CD4-positive, alpha-beta memory T cell (primary cell): ENCODE measurements around the gene AGBL4. TPM values are rescaled to one million over a fixed set of nuclear protein-coding genes. Genes with fewer than 3 reads are reported as not detected.
A peak's percentile ranks its signal among the peaks of the same experiment; 100 is the strongest.

Experiments used
- CTCF ChIA-PET: fragments of 350-600 bp; sonication (Branson Sonifier 250); formaldehyde crosslinking; loops from one replicate; lab custom pipeline; 2021; ENCODE audit warnings: inconsistent platforms; ENCODE audit not compliant: partially characterized antibody; lab: Charles Lee
- POLR2A ChIA-PET: fragments of 350-600 bp; sonication (Branson Sonifier 250); formaldehyde crosslinking; loops from one replicate; lab custom pipeline; 2021; ENCODE audit not compliant: partially characterized antibody; lab: Charles Lee
- DNase-seq, 5 donors: peaks; one replicate each; pipeline versions ENCODE4 v3.0.0 to v3.0.0-alpha.2; 2020 to 2022; ENCODE audit warnings: mixed read lengths in 1 of 5
- H3K27ac ChIP-seq: one replicate; pipeline ENCODE4 v1.7.0; 2013; ENCODE audit warnings: low read depth, low read length
- H3K27me3 ChIP-seq: 2 replicates; pipeline ENCODE4 v1.7.0; 2013; ENCODE audit warnings: mild to moderate bottlenecking, low read length, moderate library complexity; ENCODE audit not compliant: insufficient read depth
- H3K36me3 ChIP-seq: 2 replicates; pipeline ENCODE4 v1.7.0; 2013; ENCODE audit warnings: mild to moderate bottlenecking, low read length, moderate library complexity; ENCODE audit not compliant: insufficient read depth
- H3K4me1 ChIP-seq: 2 replicates; pipeline ENCODE4 v1.7.0; 2013; ENCODE audit warnings: mild to moderate bottlenecking, low read length, moderate library complexity; ENCODE audit not compliant: insufficient read depth
- H3K4me3 ChIP-seq, 2 donors: one replicate each; pipeline ENCODE4 v1.7.0; 2013; ENCODE audit warnings: low read length in 2 of 2, mild to moderate bottlenecking in 1 of 2
- H3K9me3 ChIP-seq, 2 donors: one replicate each; pipeline ENCODE4 v1.7.0; 2013; ENCODE audit warnings: low read length in 2 of 2, control low read depth in 1 of 2; ENCODE audit not compliant: control insufficient read depth in 1 of 2
- H3K27ac Mint-ChIP-seq, 7 donors: one replicate each; pipeline ENCODE4 v1.8.0; 2020 to 2021; ENCODE audit warnings: mixed read lengths in 7 of 7, mild to moderate bottlenecking in 6 of 7, inconsistent platforms in 3 of 7, moderate library complexity in 3 of 7
- H3K27me3 Mint-ChIP-seq, 2 donors: one replicate each; pipeline ENCODE4 v1.8.0; 2020 to 2021; ENCODE audit warnings: mixed read lengths in 2 of 2
- H3K36me3 Mint-ChIP-seq, 2 donors: one replicate each; pipeline ENCODE4 v1.8.0; 2020 to 2021; ENCODE audit warnings: mixed read lengths in 2 of 2, inconsistent platforms in 1 of 2, mild to moderate bottlenecking in 1 of 2
- H3K4me1 Mint-ChIP-seq, 4 donors: one replicate each; pipeline ENCODE4 v1.8.0; 2020 to 2021; ENCODE audit warnings: mixed read lengths in 4 of 4, mild to moderate bottlenecking in 1 of 4
- H3K4me3 Mint-ChIP-seq, 8 donors: one replicate each; pipeline ENCODE4 v1.8.0; 2020 to 2021; ENCODE audit warnings: mixed read lengths in 8 of 8, mild to moderate bottlenecking in 7 of 8, moderate library complexity in 6 of 8, inconsistent platforms in 3 of 8
- H3K9me3 Mint-ChIP-seq, 8 donors: one replicate each; pipeline ENCODE4 v1.8.0; 2020 to 2021; ENCODE audit warnings: mixed read lengths in 8 of 8, mild to moderate bottlenecking in 5 of 8, inconsistent platforms in 3 of 8, moderate library complexity in 1 of 8
- intact Hi-C: fragments of 100-400 bp; cut with micrococcal nuclease; formaldehyde crosslinking; loops from one replicate; pipeline ENCODE4 v1.15.1; 2023
- polyA plus RNA-seq, 2 donors: library from polyadenylated mRNA; unstranded; fragments of 300-500 nt; fragmentation: Illumina TruSeq; gene quantifications; one replicate each; pipeline ENCODE4 v1.2.3, GENCODE V29; 2021
- total RNA-seq, 2 experiments: library from RNA; stranded (reverse); gene quantifications; one replicate each; pipeline ENCODE4 v1.2.3, GENCODE V29; 2021

The AGBL4 gene
- total and polyA plus RNA-seq, 4 experiments from 2014 or later: not detected

DNA sequence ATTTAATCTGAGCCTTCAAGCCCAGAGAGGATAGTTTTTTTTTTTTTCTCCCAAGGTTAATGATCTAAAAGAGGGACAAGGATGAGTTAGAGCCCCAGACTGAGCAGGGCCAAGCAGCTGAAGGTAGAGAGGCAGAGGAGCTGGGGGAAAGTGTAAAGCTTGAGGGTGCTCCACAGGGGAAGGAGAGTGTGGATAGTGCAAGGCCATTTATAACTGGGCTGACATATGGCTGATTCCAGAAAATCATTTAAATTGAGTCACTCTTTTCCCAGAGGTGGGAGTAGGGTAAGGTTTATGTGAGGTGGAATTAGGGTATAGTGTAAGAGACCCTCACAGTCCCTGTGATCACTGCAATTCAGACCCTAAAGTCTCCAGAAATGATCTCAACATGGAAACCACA lies 1302.8 kb downstream of the AGBL4 start:
- H3K27ac ChIP-seq: no peak overlapping the region
- Mint-ChIP-seq H3K9me3 (no peaks in the 10 kb centered on the region), H3K4me3 (no peak overlapping the region), H3K4me1 (no peaks in the 10 kb centered on the region), H3K36me3 (no peaks in the 10 kb centered on the region), H3K27ac (no peak overlapping the region), H3K27me3 (peaks cover 0 to 2% of the 10 kb centered on the region in 2 donors)
- intact Hi-C loops: no loop called here
- no peaks in the 10 kb centered on the region for H3K36me3 ChIP-seq
- H3K9me3 ChIP-seq: no peaks in the 10 kb centered on the region
- no peak for DNase-seq
- H3K4me3 ChIP-seq: no peak overlapping the region
- no peaks in the 10 kb centered on the region for H3K4me1 ChIP-seq
- no peaks in the 10 kb centered on the region for H3K27me3 ChIP-seq
- ChIA-PET POLR2A (no interaction called here), CTCF (no interaction called here)

DNA sequence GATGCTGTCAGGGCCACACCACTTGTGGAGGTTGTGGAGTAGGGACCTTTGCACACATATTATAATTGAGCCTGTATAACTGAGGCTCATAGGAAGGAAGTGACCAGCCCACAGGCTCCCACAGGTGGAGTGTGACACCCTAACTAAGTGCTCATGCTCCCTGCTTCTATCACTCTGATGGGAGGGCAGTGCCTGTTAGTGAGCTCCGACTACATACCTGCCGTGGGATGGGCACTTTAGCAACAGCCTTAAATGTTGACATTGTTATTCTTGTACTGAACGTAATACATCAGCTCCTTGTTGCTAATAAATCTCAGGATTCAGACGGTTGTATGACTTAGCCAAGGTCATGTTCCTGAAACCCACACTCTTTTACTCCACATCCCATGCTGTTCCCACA lies 1305.0 kb downstream of the AGBL4 start:
- ChIA-PET POLR2A (no interaction called here), CTCF (no interaction called here)
- Mint-ChIP-seq H3K36me3 (no peaks in the 10 kb centered on the region), H3K9me3 (no peaks in the 10 kb centered on the region), H3K4me3 (no peak overlapping the region), H3K27ac (no peak overlapping the region), H3K4me1 (no peaks in the 10 kb centered on the region), H3K27me3 (peaks cover 0 to 4% of the 10 kb centered on the region in 2 donors)
- H3K9me3 ChIP-seq: no peaks in the 10 kb centered on the region
- no peaks in the 10 kb centered on the region for H3K4me1 ChIP-seq
- no peak overlapping the region for H3K27ac ChIP-seq
- DNase-seq: no peak
- intact Hi-C loops: no loop called here
- no peak overlapping the region for H3K4me3 ChIP-seq
- H3K36me3 ChIP-seq: no peaks in the 10 kb centered on the region
- no peaks in the 10 kb centered on the region for H3K27me3 ChIP-seq

GRCh38 chr1:48718116-48718630 lies 1305.6 kb downstream of the AGBL4 start:
- Mint-ChIP-seq H3K4me1 (no peaks in the 10 kb centered on the region), H3K27me3 (peaks cover 0 to 4% of the 10 kb centered on the region in 2 donors), H3K27ac (no peak overlapping the region), H3K4me3 (no peak overlapping the region), H3K36me3 (no peaks in the 10 kb centered on the region), H3K9me3 (no peaks in the 10 kb centered on the region)
- Histone ChIP-seq H3K27me3 (no peaks in the 10 kb centered on the region), H3K36me3 (no peaks in the 10 kb centered on the region), H3K4me3 (no peak overlapping the region), H3K27ac (no peak overlapping the region), H3K9me3 (no peaks in the 10 kb centered on the region), H3K4me1 (no peaks in the 10 kb centered on the region)
- intact Hi-C loops: no loop called here
- DNase-seq: no peak
- POLR2A ChIA-PET: no interaction called here
- CTCF ChIA-PET: no interaction called here

GRCh38 chr1:48717082-48717481 lies 1306.7 kb downstream of the AGBL4 start:
- no peak overlapping the region for H3K27ac Mint-ChIP-seq
- POLR2A ChIA-PET: no interaction called here
- no peaks in the 10 kb centered on the region for H3K9me3 ChIP-seq
- DNase-seq: no peak
- no peaks in the 10 kb centered on the region for H3K36me3 Mint-ChIP-seq
- H3K4me3 ChIP-seq: no peak overlapping the region
- H3K4me1 Mint-ChIP-seq: no peaks in the 10 kb centered on the region
- no peaks in the 10 kb centered on the region for H3K36me3 ChIP-seq
- H3K27me3 Mint-ChIP-seq: peaks cover 0 to 4% of the 10 kb centered on the region in 2 donors
- H3K9me3 Mint-ChIP-seq: no peaks in the 10 kb centered on the region
- H3K4me1 ChIP-seq: no peaks in the 10 kb centered on the region
- CTCF ChIA-PET: no interaction called here
- H3K27me3 ChIP-seq: no peaks in the 10 kb centered on the region
- intact Hi-C loops: no loop called here
- no peak overlapping the region for H3K4me3 Mint-ChIP-seq
- no peak overlapping the region for H3K27ac ChIP-seq

GRCh38 chr1:48715921-48716320 lies 1307.8 kb downstream of the AGBL4 start:
- no peaks in the 10 kb centered on the region for H3K9me3 Mint-ChIP-seq
- intact Hi-C loops: no loop called here
- CTCF ChIA-PET: no interaction called here

GRCh38 chr1:48710915-48711314 lies 1312.8 kb downstream of the AGBL4 start:
- Mint-ChIP-seq H3K36me3 (no peaks in the 10 kb centered on the region), H3K27me3 (peaks cover 0 to 3% of the 10 kb centered on the region in 2 donors), H3K4me3 (no peak overlapping the region), H3K9me3 (no peaks in the 10 kb centered on the region), H3K27ac (peak overlapping the region in 1 of 7 donors; percentile 12), H3K4me1 (no peaks in the 10 kb centered on the region)
- H3K27me3 ChIP-seq: no peaks in the 10 kb centered on the region
- H3K4me3 ChIP-seq: no peak overlapping the region
- POLR2A ChIA-PET: no interaction called here
- no peaks in the 10 kb centered on the region for H3K4me1 ChIP-seq
- H3K27ac ChIP-seq: no peak overlapping the region
- no peak for DNase-seq
- CTCF ChIA-PET: interaction anchor here (1.4 to 1.6 kb wide), 2 partner anchors 9 to 12 kb away, joined by 3 to 4 read pairs; no protein-coding TSS in a partner anchor
- intact Hi-C loops: no loop called here
- H3K36me3 ChIP-seq: no peaks in the 10 kb centered on the region
- H3K9me3 ChIP-seq: no peaks in the 10 kb centered on the region

More at GRCh38 chr1:48715921-48716320, 1307.8 kb downstream of the AGBL4 start:
- Mint-ChIP-seq H3K36me3 (no peaks in the 10 kb centered on the region), H3K4me1 (no peaks in the 10 kb centered on the region), H3K27ac (no peak overlapping the region), H3K4me3 (no peak overlapping the region), H3K27me3 (peaks cover 0 to 4% of the 10 kb centered on the region in 2 donors)
- POLR2A ChIA-PET: no interaction called here
- H3K4me1 ChIP-seq: no peaks in the 10 kb centered on the region
- H3K4me3 ChIP-seq: no peak overlapping the region
- no peaks in the 10 kb centered on the region for H3K36me3 ChIP-seq
- no peaks in the 10 kb centered on the region for H3K9me3 ChIP-seq
- H3K27me3 ChIP-seq: no peaks in the 10 kb centered on the region
- DNase-seq: no peak
- H3K27ac ChIP-seq: no peak overlapping the region

DNA sequence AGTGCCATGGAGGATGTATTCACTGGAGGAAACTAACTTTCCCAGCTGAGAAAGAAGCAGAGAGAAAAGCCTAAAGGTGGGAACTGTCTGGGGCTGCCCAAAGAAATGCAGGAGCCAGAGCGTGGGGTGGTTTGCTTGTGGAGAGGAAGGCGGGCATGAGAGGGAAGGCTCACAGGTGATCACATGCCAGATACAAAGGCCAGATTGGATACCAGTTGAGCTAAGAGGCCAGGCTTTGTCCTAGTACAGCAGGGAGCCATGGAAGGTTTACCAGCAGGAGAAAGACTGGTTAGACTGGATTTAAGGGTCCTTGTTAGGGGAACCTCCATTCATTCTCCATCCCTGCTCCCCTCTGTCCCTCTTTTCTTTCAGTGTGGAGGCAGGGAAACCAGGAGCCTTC lies 1313.4 kb downstream of the AGBL4 start:
- no peak overlapping the region for H3K27ac Mint-ChIP-seq
- no peak for DNase-seq
- no peak overlapping the region for H3K27ac ChIP-seq
- ChIA-PET CTCF (interaction anchor here (1.4 to 2.7 kb wide), 3 partner anchors 9 to 13 kb away, joined by 3 to 7 read pairs (median 4); no protein-coding TSS in a partner anchor), POLR2A (no interaction called here)
- no peaks in the 10 kb centered on the region for H3K9me3 ChIP-seq
- no peak overlapping the region for H3K4me3 ChIP-seq
- no peaks in the 10 kb centered on the region for H3K27me3 ChIP-seq
- H3K9me3 Mint-ChIP-seq: no peaks in the 10 kb centered on the region
- no peaks in the 10 kb centered on the region for H3K36me3 Mint-ChIP-seq
- H3K27me3 Mint-ChIP-seq: peaks cover 0 to 3% of the 10 kb centered on the region in 2 donors
- no peaks in the 10 kb centered on the region for H3K4me1 ChIP-seq
- no peak overlapping the region for H3K4me3 Mint-ChIP-seq
- intact Hi-C loops: no loop called here
- no peaks in the 10 kb centered on the region for H3K4me1 Mint-ChIP-seq
- H3K36me3 ChIP-seq: no peaks in the 10 kb centered on the region
